Effector memory CD8-positive, alpha-beta T cell (primary cell): ENCODE measurements around the gene MBD3L2.
"Not testable (repeated sequence)": the region's sequence is repeated elsewhere in the genome, so short reads cannot be mapped to it uniquely, and the experiment has no call there.

Source experiments
- ATAC-seq: fragments of 150-1000 bp; cut with Tn5 transposase; replicated peaks from 2 replicates; pipeline ENCODE4 v1.10.0; 2021; ENCODE audit warnings: mild to moderate bottlenecking, moderate library complexity
- DNase-seq, 3 experiments: peaks; one replicate each; pipeline ENCODE4 v3.0.0; 2021
- H3K27ac Mint-ChIP-seq, 2 donors: one replicate each; pipeline ENCODE4 v1.8.0; 2022; ENCODE audit warnings: mild to moderate bottlenecking in 2 of 2, mixed read lengths in 2 of 2, moderate library complexity in 2 of 2
- H3K27me3 Mint-ChIP-seq, 2 donors: one replicate each; pipeline ENCODE4 v1.8.0; 2022; ENCODE audit warnings: mixed read lengths in 2 of 2
- H3K36me3 Mint-ChIP-seq: one replicate; pipeline ENCODE4 v1.8.0; 2022; ENCODE audit warnings: mild to moderate bottlenecking, moderate library complexity, mixed read lengths; ENCODE audit not compliant: insufficient read depth
- H3K4me1 Mint-ChIP-seq, 2 donors: one replicate each; pipeline ENCODE4 v1.8.0; 2022; ENCODE audit warnings: low read depth in 2 of 2, mixed read lengths in 2 of 2
- H3K4me3 Mint-ChIP-seq, 2 donors: one replicate each; pipeline ENCODE4 v1.8.0; 2022; ENCODE audit warnings: mild to moderate bottlenecking in 2 of 2, mixed read lengths in 2 of 2, moderate library complexity in 2 of 2
- H3K9me3 Mint-ChIP-seq, 2 donors: one replicate each; pipeline ENCODE4 v1.8.0; 2022; ENCODE audit warnings: mixed read lengths in 2 of 2
- total RNA-seq, 9 experiments: gene quantifications; one replicate each; lab custom pipeline; 2026; lab: John Stamatoyannopoulos, UW

MBD3L2 gene
- total RNA-seq, result 0 reads per million in 9 experiments

- H3K4me3 Mint-ChIP-seq, H3K36me3 Mint-ChIP-seq, H3K27me3 Mint-ChIP-seq, H3K9me3 Mint-ChIP-seq, DNase-seq, H3K4me1 Mint-ChIP-seq, ATAC-seq, H3K27ac Mint-ChIP-seq: not testable (repeated sequence)
Measured at GRCh38 chr19:7049021-7049420, at the start of gene MBD3L2. TSS of gene MBD3L2 (plus strand) at chr19:7049321. CDS start at chr19:7049374, 53 bp downstream.

- Mint-ChIP-seq H3K4me1 (peaks cover 6 to 10% of the 10 kb centered on the region in 2 donors), H3K4me3 (no peak overlapping the region), H3K9me3 (peaks cover 5 to 8% of the 10 kb centered on the region in 2 donors), H3K27me3 (peaks cover 12 to 22% of the 10 kb centered on the region in 2 donors), H3K27ac (no peak overlapping the region), H3K36me3 (peaks cover 10% of the 10 kb centered on the region)
- no peak for ATAC-seq
- DNase-seq, result no peak
Measured at GRCh38 chr19:6999933-7000332, 49.2 kb upstream of the MBD3L2 start.

- ATAC-seq (no peak), DNase-seq (no peak)
- Mint-ChIP-seq H3K9me3 (peaks cover 1 to 4% of the 10 kb centered on the region in 2 donors), H3K27ac (no peak overlapping the region), H3K27me3 (peaks cover 12 to 22% of the 10 kb centered on the region in 2 donors), H3K36me3 (peaks cover 6% of the 10 kb centered on the region), H3K4me3 (no peak overlapping the region), H3K4me1 (peaks cover 3 to 6% of the 10 kb centered on the region in 2 donors)
Measured at GRCh38 chr19:7000333-7000732, 48.8 kb upstream of the MBD3L2 start.

GRCh38 chr19:7000816-7001215 is 48.3 kb upstream of the MBD3L2 start:
- H3K36me3 Mint-ChIP-seq, result peaks cover 3% of the 10 kb centered on the region
- ATAC-seq, result no peak
- no peak overlapping the region for H3K4me3 Mint-ChIP-seq
- peaks cover 3 to 4% of the 10 kb centered on the region in 2 donors for H3K4me1 Mint-ChIP-seq
- no peak overlapping the region for H3K27ac Mint-ChIP-seq
- no peaks in the 10 kb centered on the region for H3K9me3 Mint-ChIP-seq
- DNase-seq, result no peak
- peaks cover 12 to 22% of the 10 kb centered on the region in 2 donors for H3K27me3 Mint-ChIP-seq

- H3K4me3 Mint-ChIP-seq, result no peak overlapping the region
- peak; percentile 30 to 37 (median 32) for DNase-seq
Measured at GRCh38 chr19:7004313-7004931, 44.7 kb upstream of the MBD3L2 start.

GRCh38 chr19:7006135-7006704 is 42.9 kb upstream of the MBD3L2 start:
- Mint-ChIP-seq H3K4me1 (peaks cover 20 to 30% of the 10 kb centered on the region in 2 donors), H3K36me3 (no peaks in the 10 kb centered on the region), H3K4me3 (no peak overlapping the region), H3K27me3 (peaks cover 0 to 10% of the 10 kb centered on the region in 2 donors), H3K27ac (peak overlapping the region in 1 of 2 donors; percentile 67), H3K9me3 (no peaks in the 10 kb centered on the region)
- DNase-seq, result no peak
- ATAC-seq, result no peak

More at GRCh38 chr19:7004313-7004931, 44.7 kb upstream of the MBD3L2 start:
- peaks cover 12 to 18% of the 10 kb centered on the region in 2 donors for H3K27me3 Mint-ChIP-seq
- H3K4me1 Mint-ChIP-seq, result peaks cover 12 to 20% of the 10 kb centered on the region in 2 donors
- peak; percentile 56 for ATAC-seq
- H3K9me3 Mint-ChIP-seq, result no peaks in the 10 kb centered on the region
- no peaks in the 10 kb centered on the region for H3K36me3 Mint-ChIP-seq
- H3K27ac Mint-ChIP-seq, result peak overlapping the region in 1 of 2 donors; percentile 38

GRCh38 chr19:7007859-7008258 is 41.3 kb upstream of the MBD3L2 start:
- no peak overlapping the region for H3K4me3 Mint-ChIP-seq
- H3K27ac Mint-ChIP-seq, result no peak overlapping the region
- H3K4me1 Mint-ChIP-seq, result peaks cover 21 to 30% of the 10 kb centered on the region in 2 donors
- no peak for DNase-seq
- no peaks in the 10 kb centered on the region for H3K27me3 Mint-ChIP-seq
- no peak for ATAC-seq
- H3K36me3 Mint-ChIP-seq, result no peaks in the 10 kb centered on the region
- no peaks in the 10 kb centered on the region for H3K9me3 Mint-ChIP-seq

GRCh38 chr19:7010722-7011593 is 38.2 kb upstream of the MBD3L2 start:
- Mint-ChIP-seq H3K36me3 (no peaks in the 10 kb centered on the region), H3K9me3 (no peaks in the 10 kb centered on the region), H3K27ac (no peak overlapping the region), H3K4me1 (peaks cover 27 to 36% of the 10 kb centered on the region in 2 donors), H3K4me3 (no peak overlapping the region), H3K27me3 (no peaks in the 10 kb centered on the region)
- DNase-seq (no peak), ATAC-seq (no peak)

- Mint-ChIP-seq H3K4me3 (no peak overlapping the region), H3K36me3 (no peaks in the 10 kb centered on the region), H3K9me3 (no peaks in the 10 kb centered on the region), H3K27me3 (no peaks in the 10 kb centered on the region), H3K4me1 (peaks cover 24 to 27% of the 10 kb centered on the region in 2 donors), H3K27ac (peak overlapping the region in 1 of 2 donors; percentile 15)
- ATAC-seq, result peak; percentile 72
- no peak for DNase-seq
Measured at GRCh38 chr19:7013678-7014077, 35.4 kb upstream of the MBD3L2 start.

- Mint-ChIP-seq H3K36me3 (no peaks in the 10 kb centered on the region), H3K9me3 (no peaks in the 10 kb centered on the region), H3K4me1 (peaks cover 2 to 5% of the 10 kb centered on the region in 2 donors), H3K4me3 (no peak overlapping the region), H3K27ac (no peak overlapping the region), H3K27me3 (no peaks in the 10 kb centered on the region)
- ATAC-seq (no peak), DNase-seq (no peak)
Measured at GRCh38 chr19:7018828-7019227, 30.3 kb upstream of the MBD3L2 start.

GRCh38 chr19:7021331-7021730 is 27.8 kb upstream of the MBD3L2 start, which contains the start of gene MBD3L2B:
TSS of gene MBD3L2B (minus strand) at chr19:7021431. CDS start at chr19:7021397, 34 bp downstream.
- H3K4me1 Mint-ChIP-seq, H3K4me3 Mint-ChIP-seq, ATAC-seq, H3K36me3 Mint-ChIP-seq, H3K9me3 Mint-ChIP-seq, DNase-seq, H3K27me3 Mint-ChIP-seq, H3K27ac Mint-ChIP-seq: not testable (repeated sequence)

GRCh38 chr19:7028790-7029189 is 20.3 kb upstream of the MBD3L2 start:
- not testable (repeated sequence) for DNase-seq, H3K4me1 Mint-ChIP-seq, H3K9me3 Mint-ChIP-seq, H3K27ac Mint-ChIP-seq, H3K4me3 Mint-ChIP-seq, H3K36me3 Mint-ChIP-seq, H3K27me3 Mint-ChIP-seq
- ATAC-seq, result peak; percentile 47

- H3K36me3 Mint-ChIP-seq, H3K4me1 Mint-ChIP-seq, H3K27me3 Mint-ChIP-seq, ATAC-seq, H3K9me3 Mint-ChIP-seq, DNase-seq, H3K4me3 Mint-ChIP-seq, H3K27ac Mint-ChIP-seq: not testable (repeated sequence)
Measured at GRCh38 chr19:7030278-7030677, 18.8 kb upstream of the MBD3L2 start, which contains the start of gene MBD3L5. TSS of gene MBD3L5 (plus strand) at chr19:7030578. CDS start at chr19:7030612, 34 bp downstream.
